A172 (cell line): Measurements from ENCODE around the gene TEPSIN. TPM values are rescaled to one million over a fixed set of nuclear protein-coding genes. Genes with fewer than 3 reads are reported as not detected.

Experiments used
- DNase-seq: peaks from one replicate; pipeline ENCODE4 v3.0.0-alpha.2; 2015; ENCODE audit warnings: low spot score
- total RNA-seq: library from RNA; depleted of rRNA; stranded (reverse); fragments of >200 nt; shearing (Covaris generic); gene quantifications from 2 replicates; pipeline ENCODE4 v1.2.3, GENCODE V29; 2014

The TEPSIN gene
- total RNA-seq, 1 experiment from 2014 or later, result 24.1 TPM

DNA sequence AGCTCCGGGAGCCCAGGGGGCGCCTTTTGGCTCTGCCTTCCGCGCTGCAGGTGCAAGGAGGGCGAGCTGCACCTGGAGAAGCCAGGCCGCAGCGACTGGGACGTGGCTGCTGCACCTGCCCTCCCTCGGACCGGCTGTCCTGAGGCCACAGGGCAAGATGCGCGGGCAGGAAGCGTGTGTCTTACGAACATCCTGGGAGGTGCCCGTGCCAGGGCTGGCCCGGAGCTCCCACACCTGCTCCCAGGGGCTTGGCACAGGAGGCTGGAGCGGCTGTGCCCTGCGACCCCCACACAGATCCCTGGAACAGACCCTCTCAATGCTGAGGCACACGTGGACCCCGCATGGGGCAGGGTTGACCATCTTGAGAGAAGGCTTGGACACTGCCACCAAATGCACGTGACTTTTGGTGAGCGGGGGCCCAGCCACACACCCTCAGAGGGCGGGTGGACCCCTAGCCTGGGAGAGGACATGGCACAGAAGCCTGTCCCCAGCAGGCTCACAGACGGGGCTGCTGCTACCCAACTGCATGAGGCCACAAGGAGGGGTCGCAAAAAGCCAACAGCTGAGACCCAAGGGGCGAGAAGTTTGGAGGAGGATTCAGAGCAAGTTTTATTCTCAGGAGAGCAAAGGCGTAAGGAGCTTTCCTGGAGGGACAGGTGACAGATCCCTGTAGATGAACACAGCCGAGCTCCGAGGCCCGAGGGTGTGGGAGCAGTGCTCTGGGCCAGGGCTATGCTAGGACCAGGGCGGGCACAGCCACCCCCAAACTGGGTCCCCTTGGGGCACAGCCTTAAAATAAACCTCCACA is 11.6 kb upstream of the TEPSIN start:
- DNase-seq, result no peak

GRCh38 chr17:81249223-81250040 is 10.6 kb upstream of the TEPSIN start:
- no peak for DNase-seq

- DNase-seq, result no peak
These were observed 9.8 kb upstream of the TEPSIN start for GRCh38 chr17:81248649-81249048.

- DNase-seq, result no peak
These were observed 8.6 kb upstream of the TEPSIN start for GRCh38 chr17:81247339-81247990.

- DNase-seq, result no peak
These were observed 8.0 kb upstream of the TEPSIN start for GRCh38 chr17:81246679-81247338.

DNA sequence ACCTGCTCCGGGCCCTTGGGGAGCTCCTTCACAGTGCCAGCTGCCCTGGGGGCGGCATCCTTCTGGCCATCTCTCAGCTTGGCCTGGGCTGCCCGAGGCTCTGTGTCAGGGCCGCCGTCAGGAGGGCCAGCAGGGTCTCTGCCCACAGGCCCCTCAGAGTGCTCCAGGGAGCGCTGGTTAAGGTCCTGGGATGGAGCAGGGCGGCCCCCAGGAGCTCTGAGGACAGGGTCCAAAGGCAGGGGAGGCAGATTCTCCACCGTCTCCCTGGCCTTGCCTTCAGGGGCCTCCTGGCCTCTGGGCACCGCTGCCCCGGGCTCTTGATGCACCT is 7.5 kb upstream of the TEPSIN start:
- no peak for DNase-seq

DNA sequence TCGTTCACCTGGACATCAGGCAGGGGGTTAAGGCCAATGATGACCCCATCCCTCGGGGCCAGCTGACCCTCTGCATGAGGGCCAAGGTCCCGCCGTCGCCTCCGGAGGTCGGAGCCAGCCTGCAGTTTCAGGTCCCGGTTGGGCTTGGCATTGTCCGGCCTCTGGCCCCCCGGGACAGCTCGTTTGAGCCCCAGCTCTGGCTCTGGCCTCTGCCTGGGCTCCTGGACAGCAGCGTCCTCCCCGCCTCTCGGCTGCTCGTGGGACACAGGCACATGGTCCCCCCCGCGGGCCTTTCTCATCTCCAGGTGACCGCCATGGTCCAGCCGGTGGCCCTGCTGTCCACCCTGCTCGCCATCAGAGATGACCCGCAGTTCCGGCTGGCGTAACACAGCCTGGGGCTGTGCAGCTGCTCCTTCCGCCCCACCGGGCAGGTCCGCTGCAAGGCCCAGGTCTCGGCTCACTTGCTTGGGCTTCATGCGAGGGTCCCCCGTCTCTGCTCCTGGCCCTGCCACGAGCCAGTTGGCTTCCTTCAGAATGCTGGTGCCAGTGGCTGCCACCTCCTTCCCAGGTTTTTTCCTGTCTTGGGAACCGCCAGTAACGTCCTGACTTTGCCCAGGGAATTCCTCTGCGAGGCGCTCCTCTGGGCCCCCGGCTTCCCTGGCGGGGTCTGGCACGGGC is 6.9 kb upstream of the TEPSIN start:
- no peak for DNase-seq

DNA sequence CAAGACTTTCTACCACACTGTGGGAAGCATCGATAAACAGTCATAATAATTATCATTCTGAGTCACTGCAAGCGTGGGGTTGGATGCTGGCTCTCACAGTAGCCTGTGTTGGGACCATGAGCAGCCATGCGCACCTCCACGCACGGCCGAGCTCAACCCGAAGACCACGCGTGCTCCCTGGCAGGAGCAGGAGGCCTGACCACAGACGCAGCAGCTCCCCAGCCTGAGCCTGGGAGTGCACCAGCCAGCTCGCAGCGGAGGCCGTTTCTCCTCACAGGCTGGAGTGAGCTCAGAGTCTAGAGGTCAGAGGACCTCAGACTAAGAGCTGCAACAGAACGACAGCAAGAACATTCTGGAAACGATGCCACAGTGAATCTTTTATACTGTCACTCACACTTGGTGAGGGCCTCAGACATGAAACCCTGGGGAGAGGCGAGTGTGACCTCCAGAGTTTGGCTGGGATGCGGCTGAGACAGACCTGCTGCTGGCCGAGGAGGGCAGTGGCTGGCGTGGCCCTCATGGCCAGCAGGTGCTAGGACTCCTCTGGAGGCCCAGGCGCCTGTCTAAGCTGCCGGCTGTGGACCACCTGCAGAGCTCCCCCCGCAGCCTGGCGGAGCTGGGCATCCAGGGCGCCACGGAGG is 6.3 kb upstream of the TEPSIN start:
- no peak for DNase-seq

DNA sequence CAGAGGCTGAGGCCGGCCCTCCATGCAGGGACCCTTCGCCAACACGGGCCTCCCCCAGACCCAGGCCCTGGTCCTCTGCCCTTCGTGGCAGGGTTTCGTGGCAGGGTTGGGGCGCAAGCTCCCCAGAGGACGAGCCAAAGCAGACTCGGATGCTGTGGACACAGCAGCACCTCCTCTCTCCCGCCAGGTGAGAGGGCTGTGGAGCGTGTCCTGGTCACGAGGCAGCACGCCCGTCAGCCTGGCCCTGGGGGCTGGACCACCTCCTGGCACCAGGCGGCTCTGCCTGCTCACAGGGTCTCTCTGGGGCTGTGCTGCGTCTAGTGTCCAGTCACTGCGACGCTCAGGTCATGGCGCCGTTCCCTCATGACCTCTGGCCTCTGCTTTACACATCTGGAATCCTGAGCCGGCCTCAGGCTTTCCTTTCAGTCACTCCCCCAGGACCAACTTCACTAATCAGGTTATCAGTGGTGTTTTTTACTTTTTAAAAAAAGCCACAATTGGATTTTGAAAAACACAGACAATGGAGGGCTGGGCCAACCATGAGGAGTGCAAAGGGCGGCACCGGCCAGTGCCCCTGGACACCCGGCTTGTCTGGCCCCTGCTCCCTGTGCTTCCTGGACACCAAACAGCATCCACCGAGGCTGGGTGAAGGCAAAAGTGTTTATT is 5.6 kb upstream of the TEPSIN start:
- DNase-seq, result no peak

- DNase-seq, result no peak
These were observed 4.4 kb upstream of the TEPSIN start for GRCh38 chr17:81243333-81243664.

DNA sequence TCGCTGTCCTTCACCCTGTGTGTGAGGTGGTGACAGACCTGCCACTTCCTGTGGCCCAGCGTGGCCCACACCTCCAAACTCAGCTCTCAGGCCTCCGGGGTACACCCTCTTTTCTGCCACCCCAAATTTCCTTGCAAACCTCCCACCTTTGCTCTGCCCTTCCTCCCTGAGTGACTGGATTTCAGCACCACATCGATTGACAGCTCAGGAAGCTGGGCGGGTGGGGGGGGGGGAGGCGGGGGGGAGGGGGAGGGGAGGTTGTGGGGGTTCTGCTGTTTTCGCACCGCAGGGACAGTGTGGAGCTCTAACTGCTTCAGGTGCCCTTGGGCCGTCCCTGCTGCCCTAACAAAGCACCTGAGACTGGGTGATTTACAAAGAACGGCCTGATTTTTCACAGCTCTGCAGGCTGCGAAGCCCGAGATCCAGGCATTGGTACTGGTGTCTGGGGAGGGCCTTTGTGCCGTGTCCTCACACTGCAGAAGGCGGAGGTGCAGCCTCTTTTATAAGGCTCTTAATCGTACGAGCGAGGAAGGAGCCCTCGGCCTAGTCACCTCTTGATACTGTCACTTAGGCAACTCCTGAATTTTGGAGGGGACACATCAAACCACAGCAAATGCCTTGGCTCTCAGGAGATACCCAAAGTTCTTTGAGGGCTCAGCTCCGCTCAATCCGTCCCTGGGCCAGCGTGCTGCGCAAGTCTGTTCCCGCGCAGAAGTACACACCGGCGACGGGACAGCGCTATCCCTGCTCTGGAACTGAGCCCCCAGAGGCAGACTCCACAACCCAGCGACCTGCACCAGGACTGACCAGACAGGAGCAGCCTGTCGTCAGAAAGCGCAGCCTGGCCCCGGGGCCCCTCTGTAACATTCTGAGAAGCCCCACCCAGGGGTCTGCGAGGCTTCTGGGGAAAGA is 3.8 kb upstream of the TEPSIN start:
- no peak for DNase-seq

DNA sequence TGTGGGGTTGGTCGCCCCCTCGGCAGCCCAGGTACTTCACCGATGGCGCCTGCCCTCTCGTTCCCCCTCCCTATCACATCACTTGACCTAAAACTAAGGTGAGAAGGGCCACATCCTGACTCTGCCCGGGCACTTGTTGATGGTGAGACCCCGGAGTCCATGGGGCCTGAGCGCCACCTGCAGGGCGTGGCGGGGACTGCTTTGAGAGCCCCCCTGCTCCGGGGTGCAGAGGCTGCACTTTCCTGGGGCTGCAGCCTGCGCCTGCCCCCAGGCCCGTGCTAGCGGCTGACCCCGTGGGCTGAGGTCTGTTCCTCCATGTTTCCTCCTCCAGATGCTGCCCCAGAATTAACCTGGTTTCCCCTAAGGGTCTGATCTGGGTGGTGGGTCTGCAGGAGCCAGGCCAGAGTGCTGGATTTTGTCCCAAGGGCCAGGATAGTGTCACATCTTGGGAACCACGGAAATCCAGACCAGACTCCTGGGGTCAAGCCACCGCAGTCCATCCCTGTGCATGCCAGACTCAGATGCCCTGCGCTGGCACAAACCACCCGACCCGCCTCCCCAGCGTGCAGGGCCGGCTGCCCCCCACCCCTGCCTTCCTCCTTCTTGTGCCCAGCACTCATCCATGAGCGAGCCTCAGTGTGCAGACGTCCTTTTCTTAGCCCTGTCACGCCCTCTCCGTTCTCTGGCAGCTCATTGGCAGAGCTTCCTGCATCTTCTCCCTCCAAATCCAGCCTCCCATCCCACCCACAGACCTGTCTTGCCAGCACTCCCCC is 3.0 kb upstream of the TEPSIN start:
- no peak for DNase-seq

DNA sequence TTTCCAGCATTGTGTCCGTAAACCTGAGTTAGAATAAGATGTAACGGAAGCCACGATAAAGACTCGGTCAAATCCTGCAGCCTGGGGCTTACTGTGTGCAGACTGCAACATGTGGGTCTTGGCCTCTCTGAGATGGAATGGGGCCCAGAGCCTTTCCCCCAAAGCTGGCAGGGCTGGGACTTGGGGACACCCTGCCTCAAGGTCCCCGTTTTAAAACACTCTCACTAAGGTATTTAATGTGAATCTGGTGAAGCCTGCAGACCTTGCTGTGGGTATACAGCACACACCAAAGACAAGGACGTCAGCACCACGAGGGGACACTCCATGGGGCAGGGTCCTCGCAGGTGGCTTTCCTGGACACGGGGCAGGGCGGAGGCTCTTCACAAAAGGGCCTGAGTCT is 2.3 kb upstream of the TEPSIN start:
- DNase-seq, result no peak

GRCh38 chr17:81240761-81241160 is 1.9 kb upstream of the TEPSIN start:
- DNase-seq, result no peak

DNA sequence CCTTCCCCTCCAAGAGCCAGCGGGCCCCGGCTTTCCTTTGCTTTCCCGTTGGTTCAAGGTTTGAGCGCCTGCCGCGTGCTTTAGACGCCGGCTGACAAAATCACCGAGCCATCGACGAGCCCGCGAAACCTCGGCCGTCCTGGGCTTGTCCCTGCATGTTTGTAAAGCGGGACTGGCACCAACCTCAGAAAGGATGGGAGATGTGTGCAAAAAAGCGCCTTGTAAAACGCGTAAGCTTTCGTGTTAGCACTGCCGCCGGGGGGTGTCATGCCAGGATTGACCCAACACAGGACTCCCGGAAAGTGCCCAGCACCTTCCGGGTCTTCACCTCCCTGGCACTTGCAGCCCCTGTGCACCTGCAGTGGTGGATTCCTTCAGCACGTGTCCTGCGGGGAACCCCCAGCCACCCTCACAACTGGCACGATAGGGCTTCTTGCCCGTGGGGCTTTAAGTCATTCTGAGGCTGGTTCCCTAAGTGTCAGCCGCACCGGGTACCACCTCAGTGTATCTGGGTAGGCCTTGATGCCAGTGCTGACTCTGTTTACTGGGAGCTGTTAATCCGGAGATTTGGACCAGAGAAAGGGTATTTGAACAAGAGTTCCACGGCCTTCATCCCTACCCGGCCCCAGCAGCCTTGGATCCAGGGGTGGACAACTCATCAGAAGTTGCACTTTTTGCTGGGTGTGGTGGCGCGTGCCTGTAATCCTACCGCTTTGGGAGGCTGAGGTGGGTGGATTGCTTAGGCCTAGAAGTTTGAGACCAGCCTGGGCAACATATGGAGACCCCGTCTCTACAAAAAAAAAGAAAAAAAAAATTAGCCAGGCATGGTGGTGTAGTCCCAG is 1.1 kb upstream of the TEPSIN start:
- no peak for DNase-seq

DNA sequence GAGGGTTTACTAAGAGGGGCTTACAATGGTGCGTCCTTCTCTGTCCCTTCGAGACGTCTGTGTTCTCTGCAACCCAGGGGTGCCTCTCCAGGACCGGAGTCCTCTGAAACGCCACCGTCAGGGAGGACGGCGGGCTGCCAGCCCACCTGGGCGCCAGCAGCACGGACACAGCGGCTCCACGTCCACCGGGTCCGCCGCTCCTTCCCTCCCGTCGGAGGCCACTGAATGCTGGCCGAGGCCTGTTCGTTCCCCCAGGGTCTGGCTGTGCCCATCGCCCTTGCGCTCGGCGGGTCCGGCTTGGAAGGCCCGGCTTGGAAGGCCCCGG is 403 bp downstream of the TEPSIN start:
- no peak for DNase-seq

DNA sequence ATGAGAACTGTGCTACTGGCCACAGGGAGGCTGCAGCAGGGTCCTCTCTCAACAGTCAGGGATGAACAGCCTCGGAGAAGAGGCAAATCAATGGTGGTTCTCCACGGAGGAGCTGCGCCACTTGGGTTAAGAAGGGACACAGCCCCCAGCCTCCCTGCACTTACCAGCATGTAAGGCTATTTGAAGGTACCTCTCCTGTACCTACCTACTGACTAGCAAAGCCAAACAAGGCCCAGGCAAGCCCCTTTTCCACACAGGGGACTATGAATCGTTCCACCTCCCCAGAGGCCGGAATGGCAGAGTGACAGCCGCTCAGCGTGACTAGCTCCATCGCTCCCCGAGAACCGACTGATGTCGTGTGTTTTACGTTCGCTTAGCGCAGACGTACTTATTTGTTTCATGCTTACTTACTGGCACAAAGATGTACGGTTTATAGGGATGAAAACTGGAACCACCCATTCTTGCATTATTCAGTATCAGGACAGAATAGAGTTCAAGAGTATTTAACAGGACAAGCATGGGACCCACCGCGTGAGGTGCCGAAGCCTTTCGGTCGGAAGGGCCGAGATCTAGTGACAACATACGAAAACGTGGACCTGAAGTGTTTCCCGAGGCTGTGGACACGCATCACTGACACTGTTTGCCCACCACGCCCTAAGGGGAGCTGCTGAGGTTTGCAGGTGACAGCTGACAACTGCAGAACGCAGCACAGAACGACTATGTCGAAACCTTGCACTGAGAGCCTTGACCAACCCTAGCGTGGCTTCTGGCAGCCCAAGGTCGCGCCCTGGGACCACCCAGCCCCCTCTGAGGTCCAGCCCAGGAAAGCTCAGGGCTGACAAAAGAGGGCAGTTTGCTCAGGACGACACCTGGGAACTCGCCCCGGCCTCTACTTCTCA is 1.0 kb downstream of the TEPSIN start:
- no peak for DNase-seq
